GM10266 (cell line): ENCODE data around the gene TOR1B.
"Not testable (repeated sequence)": the region's sequence is repeated elsewhere in the genome, so short reads cannot be mapped to it uniquely, and the experiment has no call there.

Experiments
- DNase-seq: peaks from one replicate; pipeline ENCODE4 v3.0.0; 2012; ENCODE audit errors: extremely low spot score
- TF ChIP-seq, protein P1 (sequence below): IDR thresholded peaks from 2 replicates; pipeline ENCODE4 v1.5.1; 2012; ENCODE audit warnings: mild to moderate bottlenecking, low read depth; ENCODE audit not compliant: control insufficient read depth, insufficient read depth; ENCODE audit errors: missing control alignments

TOR1B gene

DNA sequence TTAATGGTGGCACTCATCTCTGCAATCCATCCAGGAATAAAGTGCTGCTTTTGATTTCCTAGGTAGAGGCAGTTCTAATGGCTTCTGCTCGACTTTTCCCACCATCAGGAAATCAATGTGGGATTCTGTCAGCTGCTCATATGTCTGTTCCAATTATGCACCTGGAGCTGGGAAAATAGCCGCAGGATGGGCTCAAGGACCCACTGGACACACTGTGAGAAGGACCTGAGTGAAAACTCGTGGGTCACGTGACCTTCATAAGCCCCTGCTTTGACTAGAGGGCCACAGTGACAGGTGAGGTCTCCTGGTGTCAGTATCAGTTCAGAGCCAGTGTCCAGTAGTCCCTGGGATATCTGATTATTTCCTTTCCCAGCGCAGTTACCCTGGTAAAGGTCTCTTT lies 32.2 kb upstream of the TOR1B start:
- TF ChIP-seq, protein P1, sequence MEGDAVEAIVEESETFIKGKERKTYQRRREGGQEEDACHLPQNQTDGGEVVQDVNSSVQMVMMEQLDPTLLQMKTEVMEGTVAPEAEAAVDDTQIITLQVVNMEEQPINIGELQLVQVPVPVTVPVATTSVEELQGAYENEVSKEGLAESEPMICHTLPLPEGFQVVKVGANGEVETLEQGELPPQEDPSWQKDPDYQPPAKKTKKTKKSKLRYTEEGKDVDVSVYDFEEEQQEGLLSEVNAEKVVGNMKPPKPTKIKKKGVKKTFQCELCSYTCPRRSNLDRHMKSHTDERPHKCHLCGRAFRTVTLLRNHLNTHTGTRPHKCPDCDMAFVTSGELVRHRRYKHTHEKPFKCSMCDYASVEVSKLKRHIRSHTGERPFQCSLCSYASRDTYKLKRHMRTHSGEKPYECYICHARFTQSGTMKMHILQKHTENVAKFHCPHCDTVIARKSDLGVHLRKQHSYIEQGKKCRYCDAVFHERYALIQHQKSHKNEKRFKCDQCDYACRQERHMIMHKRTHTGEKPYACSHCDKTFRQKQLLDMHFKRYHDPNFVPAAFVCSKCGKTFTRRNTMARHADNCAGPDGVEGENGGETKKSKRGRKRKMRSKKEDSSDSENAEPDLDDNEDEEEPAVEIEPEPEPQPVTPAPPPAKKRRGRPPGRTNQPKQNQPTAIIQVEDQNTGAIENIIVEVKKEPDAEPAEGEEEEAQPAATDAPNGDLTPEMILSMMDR: no peak
- no peak for DNase-seq

DNA sequence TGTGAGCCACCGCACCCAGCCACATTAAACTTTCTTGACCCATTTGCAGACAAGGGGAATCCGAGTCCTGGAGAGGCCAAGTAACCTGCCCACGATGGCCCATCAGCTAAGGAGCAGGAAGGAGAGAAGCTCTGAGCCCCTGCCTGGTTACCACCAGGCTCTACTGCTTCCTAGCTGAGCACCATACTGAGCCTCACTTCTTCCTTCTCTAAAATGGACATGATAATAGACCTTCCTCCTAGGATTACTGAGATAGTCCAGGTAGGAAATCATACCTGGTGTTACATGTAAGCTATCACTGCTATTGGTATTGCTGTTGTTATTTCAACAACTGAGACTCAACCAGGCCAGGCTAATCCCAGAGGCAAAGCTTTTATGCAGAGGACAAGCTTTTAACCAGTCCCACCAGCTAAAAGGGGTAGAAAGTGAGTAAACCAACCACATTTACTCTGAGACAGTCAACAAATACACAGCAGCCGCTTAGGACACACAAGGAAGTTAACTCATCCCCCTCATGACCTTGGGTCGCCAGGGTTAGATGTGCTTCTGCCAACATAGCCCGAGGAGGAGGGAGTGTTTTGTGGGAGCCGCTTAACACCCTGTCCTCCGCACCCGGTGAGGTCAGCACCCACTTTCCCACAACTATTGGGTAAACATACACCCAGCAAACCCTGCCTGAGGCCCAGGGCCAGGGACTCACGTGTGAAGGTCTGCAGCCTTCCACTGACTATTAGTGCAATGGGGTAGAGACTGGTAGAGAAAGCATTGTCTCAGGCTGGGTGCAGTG lies 29.5 kb upstream of the TOR1B start:
- DNase-seq: no peak
- TF ChIP-seq, protein P1: no peak

DNA sequence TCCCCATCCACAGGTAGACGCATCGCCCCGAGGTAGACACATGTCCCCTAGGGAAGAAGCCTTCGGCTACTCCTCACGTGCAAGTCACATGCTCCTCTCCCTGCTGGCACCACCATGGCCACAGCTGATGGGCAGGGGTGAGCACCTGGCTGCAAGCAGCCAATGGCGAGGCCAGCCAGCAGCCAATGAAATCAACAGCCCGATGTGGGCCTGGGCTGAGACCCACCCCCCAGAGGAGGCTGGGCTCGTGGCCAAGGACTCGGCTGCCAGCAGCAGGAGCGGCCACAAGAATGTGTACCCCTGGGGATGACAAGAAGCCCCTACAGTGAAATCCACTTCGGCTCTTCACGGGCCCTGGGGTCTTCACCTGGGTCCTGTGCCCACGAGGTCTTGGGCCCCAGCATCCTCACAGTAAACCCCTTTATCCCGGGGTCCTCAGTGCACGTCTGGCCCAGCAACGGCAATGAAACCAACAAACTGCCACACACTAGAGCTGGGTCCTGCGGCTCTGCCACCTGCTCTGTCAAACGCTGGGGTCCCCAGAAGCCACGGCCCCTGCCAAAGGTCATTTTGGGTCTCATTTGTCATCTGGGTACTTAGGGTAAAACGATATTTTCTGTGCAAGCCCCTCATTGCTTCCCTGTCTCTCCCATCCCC lies 28.1 kb upstream of the TOR1B start:
- no peak for DNase-seq

DNA sequence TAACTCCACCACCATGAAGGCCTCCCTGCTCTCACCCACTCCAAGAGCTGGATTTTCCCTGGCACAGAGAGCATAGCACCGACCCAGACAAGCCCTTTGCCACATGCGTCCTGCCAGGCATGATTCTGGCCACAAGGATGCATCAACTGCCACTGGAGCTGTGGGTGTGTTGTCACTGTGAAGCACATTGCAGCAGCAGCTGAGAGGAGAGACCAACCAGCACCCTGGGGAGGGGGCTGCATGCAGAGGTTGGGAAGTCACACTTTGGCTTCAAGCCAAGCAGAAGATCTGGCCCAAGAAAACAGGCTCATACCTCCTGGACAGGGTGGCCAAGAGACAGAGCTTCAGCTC lies 27.6 kb upstream of the TOR1B start:
- no peak for DNase-seq

More for the DNA sequence above, 28.1 kb upstream of the TOR1B start:
- TF ChIP-seq, protein P1: no peak

DNA sequence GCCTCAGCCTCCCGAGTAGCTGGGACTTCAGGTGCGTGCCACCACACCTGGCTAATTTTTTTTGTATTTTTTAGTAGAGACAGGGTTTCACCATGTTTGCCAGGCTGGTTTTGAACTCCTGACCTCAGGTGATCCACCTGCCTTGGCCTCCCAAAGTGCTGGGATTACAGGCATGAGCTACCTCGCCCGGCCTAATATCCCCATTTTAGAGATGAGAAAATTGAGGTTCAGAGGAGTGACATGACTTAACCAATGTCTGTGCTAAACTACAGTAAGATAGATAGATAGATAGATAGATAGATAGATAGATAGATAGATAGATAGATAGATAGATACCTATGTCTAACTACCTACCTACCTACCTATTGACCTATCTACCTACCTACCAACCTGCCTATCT lies 26.9 kb upstream of the TOR1B start:
- DNase-seq: not testable (repeated sequence)

More for the DNA sequence above, 27.6 kb upstream of the TOR1B start:
- TF ChIP-seq, protein P1: no peak

GRCh38 chr9:129776566-129776937 lies 26.4 kb upstream of the TOR1B start:
- TF ChIP-seq, protein P1: no peak
- no peak for DNase-seq

GRCh38 chr9:129776938-129777768 lies 25.8 kb upstream of the TOR1B start:
- DNase-seq: no peak
- TF ChIP-seq, protein P1: no peak
